CD8-positive, alpha-beta memory T cell (primary cell): ENCODE results near the gene RACGAP1. TPM values are rescaled to one million over a fixed set of nuclear protein-coding genes. Genes with fewer than 3 reads are reported as not detected.

Experiments
- CTCF ChIA-PET: fragments of 350-600 bp; sonication (Branson Sonifier 250); formaldehyde crosslinking; loops from one replicate; lab custom pipeline; 2021; ENCODE audit warnings: antibody characterized with exemption; lab: Charles Lee
- POLR2A ChIA-PET: fragments of 350-600 bp; sonication (Branson Sonifier 250); formaldehyde crosslinking; loops from one replicate; lab custom pipeline; 2021; ENCODE audit warnings: antibody characterized with exemption; lab: Charles Lee
- DNase-seq, 5 donors: peaks; one replicate each; pipeline versions ENCODE4 v3.0.0 to v3.0.0-alpha.2; 2020 to 2022; ENCODE audit warnings: mixed read lengths in 1 of 5
- H3K27ac ChIP-seq: one replicate; pipeline ENCODE4 v1.7.0; 2013; ENCODE audit warnings: low read depth, mild to moderate bottlenecking, low read length, moderate library complexity
- H3K27me3 ChIP-seq: 2 replicates; pipeline ENCODE4 v1.7.0; 2013; ENCODE audit warnings: low read length, mild to moderate bottlenecking; ENCODE audit not compliant: insufficient read depth, poor library complexity, severe bottlenecking
- H3K36me3 ChIP-seq: 2 replicates; pipeline ENCODE4 v1.7.0; 2013; ENCODE audit warnings: mild to moderate bottlenecking, low read length, moderate library complexity; ENCODE audit not compliant: insufficient read depth
- H3K4me1 ChIP-seq: 2 replicates; pipeline ENCODE4 v1.7.0; 2013; ENCODE audit warnings: mild to moderate bottlenecking, low read length, moderate library complexity; ENCODE audit not compliant: insufficient read depth
- H3K4me3 ChIP-seq: 2 replicates; pipeline ENCODE4 v1.7.0; 2013; ENCODE audit warnings: mild to moderate bottlenecking, low read length
- H3K9me3 ChIP-seq: 2 replicates; pipeline ENCODE4 v1.7.0; 2013; ENCODE audit warnings: mild to moderate bottlenecking, low read length
- H3K27ac Mint-ChIP-seq, 8 donors: one replicate each; pipeline ENCODE4 v1.8.0; 2020 to 2021; ENCODE audit warnings: mixed read lengths in 8 of 8, mild to moderate bottlenecking in 6 of 8, inconsistent platforms in 3 of 8, moderate library complexity in 3 of 8
- H3K27me3 Mint-ChIP-seq, 2 donors: one replicate each; pipeline ENCODE4 v1.8.0; 2020 to 2021; ENCODE audit warnings: mixed read lengths in 2 of 2, mild to moderate bottlenecking in 1 of 2, moderate library complexity in 1 of 2
- H3K36me3 Mint-ChIP-seq, 3 donors: one replicate each; pipeline ENCODE4 v1.8.0; 2020 to 2021; ENCODE audit warnings: mixed read lengths in 3 of 3, inconsistent platforms in 1 of 3, mild to moderate bottlenecking in 1 of 3
- H3K4me1 Mint-ChIP-seq, 3 donors: one replicate each; pipeline ENCODE4 v1.8.0; 2020 to 2021; ENCODE audit warnings: mixed read lengths in 3 of 3, inconsistent platforms in 1 of 3, mild to moderate bottlenecking in 1 of 3
- H3K4me3 Mint-ChIP-seq, 7 donors: one replicate each; pipeline ENCODE4 v1.8.0; 2020 to 2021; ENCODE audit warnings: mixed read lengths in 7 of 7, mild to moderate bottlenecking in 6 of 7, moderate library complexity in 4 of 7, inconsistent platforms in 2 of 7
- H3K9me3 Mint-ChIP-seq, 5 donors: one replicate each; pipeline ENCODE4 v1.8.0; 2020 to 2022; ENCODE audit warnings: mixed read lengths in 5 of 5, mild to moderate bottlenecking in 3 of 5, moderate library complexity in 2 of 5, inconsistent platforms in 1 of 5
- polyA plus RNA-seq: library from polyadenylated mRNA; unstranded; fragments of 300-500 nt; fragmentation: Illumina TruSeq; gene quantifications from one replicate; pipeline ENCODE4 v1.2.3, GENCODE V29; 2021
- total RNA-seq, 2 experiments: library from RNA; stranded (reverse); gene quantifications; one replicate each; pipeline ENCODE4 v1.2.3, GENCODE V29; 2021

Gene RACGAP1
- total and polyA plus RNA-seq, 3 experiments from 2014 or later: 11.9 to 84.3 (median 79.3) TPM

- H3K9me3 ChIP-seq: no peaks in the 10 kb centered on the region
- POLR2A ChIA-PET: no interaction called here
- CTCF ChIA-PET: interaction anchor here (2.4 kb wide), 1 partner anchor 9 kb away, joined by 14 read pairs; no protein-coding TSS in a partner anchor
- Mint-ChIP-seq H3K4me1 (no peaks in the 10 kb centered on the region), H3K9me3 (no peaks in the 10 kb centered on the region), H3K27me3 (peaks cover 0 to 2% of the 10 kb centered on the region in 2 donors), H3K36me3 (no peaks in the 10 kb centered on the region), H3K27ac (no peak overlapping the region), H3K4me3 (no peak overlapping the region)
- H3K4me3 ChIP-seq: no peak overlapping the region
- H3K36me3 ChIP-seq: no peaks in the 10 kb centered on the region
- no peak overlapping the region for H3K27ac ChIP-seq
- no peaks in the 10 kb centered on the region for H3K4me1 ChIP-seq
- DNase-seq: no peak
- H3K27me3 ChIP-seq: no peaks in the 10 kb centered on the region
Observed at GRCh38 chr12:49976557-49976956, 48.7 kb downstream of the RACGAP1 start.

GRCh38 chr12:49975318-49975761 lies 50.0 kb downstream of the RACGAP1 start:
- Histone ChIP-seq H3K27ac (no peak overlapping the region), H3K36me3 (no peaks in the 10 kb centered on the region), H3K9me3 (no peaks in the 10 kb centered on the region), H3K4me3 (no peak overlapping the region), H3K27me3 (no peaks in the 10 kb centered on the region), H3K4me1 (no peaks in the 10 kb centered on the region)
- peaks cover 0 to 2% of the 10 kb centered on the region in 2 donors for H3K27me3 Mint-ChIP-seq
- H3K4me1 Mint-ChIP-seq: no peaks in the 10 kb centered on the region
- no peaks in the 10 kb centered on the region for H3K36me3 Mint-ChIP-seq
- H3K9me3 Mint-ChIP-seq: no peaks in the 10 kb centered on the region
- no peak overlapping the region for H3K4me3 Mint-ChIP-seq
- DNase-seq: no peak
- CTCF ChIA-PET: interaction anchor here (2.4 kb wide), 1 partner anchor 8 kb away, joined by 14 read pairs; no protein-coding TSS in a partner anchor
- H3K27ac Mint-ChIP-seq: no peak overlapping the region
- POLR2A ChIA-PET: no interaction called here

GRCh38 chr12:49974677-49975317 lies 50.5 kb downstream of the RACGAP1 start:
- Mint-ChIP-seq H3K4me1 (no peaks in the 10 kb centered on the region), H3K27me3 (peaks cover 0 to 2% of the 10 kb centered on the region in 2 donors), H3K9me3 (no peaks in the 10 kb centered on the region), H3K27ac (peak overlapping the region in 1 of 8 donors; percentile 38), H3K4me3 (no peak overlapping the region), H3K36me3 (no peaks in the 10 kb centered on the region)
- POLR2A ChIA-PET: no interaction called here
- H3K4me3 ChIP-seq: no peak overlapping the region
- H3K27ac ChIP-seq: no peak overlapping the region
- DNase-seq: no peak
- CTCF ChIA-PET: interaction anchor here (2.4 kb wide), 1 partner anchor 8 kb away, joined by 14 read pairs; no protein-coding TSS in a partner anchor
- peaks cover 3% of the 10 kb centered on the region for H3K27me3 ChIP-seq
- H3K9me3 ChIP-seq: no peaks in the 10 kb centered on the region
- no peaks in the 10 kb centered on the region for H3K36me3 ChIP-seq
- no peaks in the 10 kb centered on the region for H3K4me1 ChIP-seq

- DNase-seq: no peak
Observed at GRCh38 chr12:49974231-49974675, 51.0 kb downstream of the RACGAP1 start.

GRCh38 chr12:49973361-49973830 lies 51.9 kb downstream of the RACGAP1 start:
- CTCF ChIA-PET: no interaction called here

More at GRCh38 chr12:49974231-49974675, 51.0 kb downstream of the RACGAP1 start:
- no peaks in the 10 kb centered on the region for H3K4me1 Mint-ChIP-seq
- H3K4me3 Mint-ChIP-seq: no peak overlapping the region
- H3K27ac Mint-ChIP-seq: no peak overlapping the region
- H3K4me1 ChIP-seq: no peaks in the 10 kb centered on the region
- ChIA-PET POLR2A (no interaction called here), CTCF (no interaction called here)
- H3K9me3 ChIP-seq: no peaks in the 10 kb centered on the region
- peaks cover 0 to 2% of the 10 kb centered on the region in 2 donors for H3K27me3 Mint-ChIP-seq
- H3K4me3 ChIP-seq: no peak overlapping the region
- no peaks in the 10 kb centered on the region for H3K9me3 Mint-ChIP-seq
- H3K27me3 ChIP-seq: peaks cover 6% of the 10 kb centered on the region
- no peak overlapping the region for H3K27ac ChIP-seq
- H3K36me3 Mint-ChIP-seq: no peaks in the 10 kb centered on the region
- no peaks in the 10 kb centered on the region for H3K36me3 ChIP-seq

GRCh38 chr12:49972641-49973360 lies 52.5 kb downstream of the RACGAP1 start, which contains the start of gene AQP6:
TSS of gene AQP6 (plus strand) at chr12:49972947. CDS start at chr12:49973174, 227 bp downstream.
- Mint-ChIP-seq H3K27ac (peak within 1 kb of the TSS in 1 of 8 donors; percentile 54), H3K9me3 (no peaks in the 10 kb centered on the region), H3K36me3 (no peaks in the 10 kb centered on the region), H3K4me3 (no peak within 1 kb of the TSS), H3K27me3 (no peaks in the 10 kb centered on the region), H3K4me1 (no peaks in the 10 kb centered on the region)
- Histone ChIP-seq H3K36me3 (no peaks in the 10 kb centered on the region), H3K4me1 (peaks cover 3% of the 10 kb centered on the region), H3K4me3 (no peak within 1 kb of the TSS), H3K27ac (no peak within 1 kb of the TSS), H3K9me3 (no peaks in the 10 kb centered on the region), H3K27me3 (peaks cover 13% of the 10 kb centered on the region)
- no peak for DNase-seq
- ChIA-PET POLR2A (no interaction called here), CTCF (no interaction called here)

More at GRCh38 chr12:49973361-49973830, 51.9 kb downstream of the RACGAP1 start:
- H3K27ac ChIP-seq: no peak overlapping the region
- no peak for DNase-seq
- no peaks in the 10 kb centered on the region for H3K4me1 ChIP-seq
- H3K9me3 ChIP-seq: no peaks in the 10 kb centered on the region
- Mint-ChIP-seq H3K27ac (no peak overlapping the region), H3K4me1 (no peaks in the 10 kb centered on the region), H3K9me3 (no peaks in the 10 kb centered on the region), H3K27me3 (peaks cover 0 to 2% of the 10 kb centered on the region in 2 donors), H3K36me3 (no peaks in the 10 kb centered on the region), H3K4me3 (no peak overlapping the region)
- peaks cover 13% of the 10 kb centered on the region for H3K27me3 ChIP-seq
- H3K36me3 ChIP-seq: no peaks in the 10 kb centered on the region
- H3K4me3 ChIP-seq: no peak overlapping the region
- POLR2A ChIA-PET: no interaction called here

GRCh38 chr12:49972129-49972528 lies 53.2 kb downstream of the RACGAP1 start:
- Histone ChIP-seq H3K36me3 (no peaks in the 10 kb centered on the region), H3K9me3 (no peaks in the 10 kb centered on the region), H3K27me3 (peaks cover 13% of the 10 kb centered on the region), H3K4me1 (peaks cover 5% of the 10 kb centered on the region), H3K4me3 (no peak overlapping the region), H3K27ac (no peak overlapping the region)
- Mint-ChIP-seq H3K4me1 (peaks cover 0 to 4% (median 2%) of the 10 kb centered on the region in 3 donors), H3K4me3 (no peak overlapping the region), H3K27me3 (peaks cover under 1 to 1% of the 10 kb centered on the region in 2 donors), H3K9me3 (no peaks in the 10 kb centered on the region), H3K27ac (peak overlapping the region in 1 of 8 donors; percentile 54), H3K36me3 (no peaks in the 10 kb centered on the region)
- CTCF ChIA-PET: no interaction called here
- POLR2A ChIA-PET: no interaction called here
- DNase-seq: no peak

GRCh38 chr12:49971141-49971540 lies 54.2 kb downstream of the RACGAP1 start:
- no peaks in the 10 kb centered on the region for H3K36me3 Mint-ChIP-seq
- H3K4me3 Mint-ChIP-seq: no peak overlapping the region
- Histone ChIP-seq H3K4me3 (no peak overlapping the region), H3K9me3 (no peaks in the 10 kb centered on the region), H3K36me3 (no peaks in the 10 kb centered on the region), H3K4me1 (peaks cover 5% of the 10 kb centered on the region), H3K27ac (no peak overlapping the region), H3K27me3 (peaks cover 13% of the 10 kb centered on the region)
- POLR2A ChIA-PET: interaction anchor here (0.6 to 0.7 kb wide), 2 partner anchors 25 to 91 kb away, joined by 3 to 9 read pairs; no protein-coding TSS in a partner anchor
- CTCF ChIA-PET: interaction anchor here (1.1 kb wide), 1 partner anchor 26 kb away, joined by 3 read pairs; no protein-coding TSS in a partner anchor
- no peaks in the 10 kb centered on the region for H3K9me3 Mint-ChIP-seq
- H3K4me1 Mint-ChIP-seq: peaks cover 0 to 11% (median 4%) of the 10 kb centered on the region in 3 donors
- H3K27ac Mint-ChIP-seq: no peak overlapping the region
- no peak for DNase-seq
- H3K27me3 Mint-ChIP-seq: peaks cover 8 to 9% of the 10 kb centered on the region in 2 donors
